Hematopoietic multipotent progenitor cell treated with erythropoietin and hydrocortisone succinate and interleukin-3 and kit ligand, for 6 days (in vitro differentiated cells): ENCODE results near the gene FAM221A.
"Not testable (repeated sequence)": the region's sequence is repeated elsewhere in the genome, so short reads cannot be mapped to it uniquely, and the experiment has no call there.

ENCODE experiments used
- DNase-seq: peaks from one replicate; pipeline ENCODE4 v3.0.0-alpha.2; 2015

FAM221A gene, protein sequence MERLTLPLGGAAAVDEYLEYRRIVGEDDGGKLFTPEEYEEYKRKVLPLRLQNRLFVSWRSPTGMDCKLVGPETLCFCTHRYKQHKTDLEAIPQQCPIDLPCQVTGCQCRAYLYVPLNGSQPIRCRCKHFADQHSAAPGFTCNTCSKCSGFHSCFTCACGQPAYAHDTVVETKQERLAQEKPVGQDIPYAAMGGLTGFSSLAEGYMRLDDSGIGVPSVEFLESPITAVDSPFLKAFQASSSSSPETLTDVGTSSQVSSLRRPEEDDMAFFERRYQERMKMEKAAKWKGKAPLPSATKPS

DNA sequence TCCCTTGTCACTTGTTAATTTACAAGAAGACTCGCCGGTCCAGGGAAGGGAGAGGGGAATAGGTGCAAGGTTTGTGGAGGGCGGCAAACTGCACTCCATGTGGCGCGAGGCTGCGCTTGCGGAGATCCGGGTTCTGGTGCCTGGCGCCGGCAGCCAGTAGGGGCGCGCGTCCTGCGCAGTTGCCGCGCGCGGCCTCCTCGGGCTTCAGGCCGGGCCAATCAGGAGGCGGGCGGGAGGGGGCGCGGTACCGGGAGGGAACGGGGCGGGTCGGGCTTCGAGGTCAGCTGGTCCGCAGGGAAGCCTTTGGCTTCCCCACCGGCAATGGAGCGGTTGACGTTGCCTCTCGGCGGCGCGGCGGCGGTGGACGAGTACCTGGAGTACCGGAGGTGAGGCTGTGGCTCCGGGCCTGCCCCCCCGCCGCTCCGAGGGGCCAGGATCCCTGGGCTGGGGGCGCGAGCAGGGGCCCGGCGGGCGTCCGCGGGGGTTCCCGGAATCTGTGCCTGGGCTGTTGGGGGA, at the start of gene FAM221A:
Gene FAM221A, plus strand, starts transcription at position 302 of the 516 bp plus-strand sequence. Its CDS starts 20 bp downstream, at position 322.
- DNase-seq, result peak; percentile 86

DNA sequence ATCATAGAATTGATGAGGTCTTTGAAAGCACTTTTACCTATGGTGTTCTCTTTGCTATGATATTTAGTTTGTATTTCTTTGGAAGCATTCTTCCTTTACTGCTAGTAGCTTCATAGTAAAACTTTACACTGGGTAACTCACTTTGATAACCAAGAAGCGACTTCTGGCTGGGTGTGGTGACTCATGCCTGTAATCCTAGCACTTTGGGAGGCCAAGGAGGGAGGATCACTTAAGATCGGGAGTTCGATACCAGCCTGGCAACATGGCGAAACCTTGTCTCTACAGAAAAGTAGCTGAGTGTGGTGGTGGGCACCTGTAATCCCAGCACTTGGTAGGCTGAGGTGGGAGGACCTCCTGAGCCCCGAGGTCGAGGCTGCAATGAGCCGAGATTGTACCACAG, 46.6 kb upstream of the FAM221A start:
- no peak for DNase-seq

DNA sequence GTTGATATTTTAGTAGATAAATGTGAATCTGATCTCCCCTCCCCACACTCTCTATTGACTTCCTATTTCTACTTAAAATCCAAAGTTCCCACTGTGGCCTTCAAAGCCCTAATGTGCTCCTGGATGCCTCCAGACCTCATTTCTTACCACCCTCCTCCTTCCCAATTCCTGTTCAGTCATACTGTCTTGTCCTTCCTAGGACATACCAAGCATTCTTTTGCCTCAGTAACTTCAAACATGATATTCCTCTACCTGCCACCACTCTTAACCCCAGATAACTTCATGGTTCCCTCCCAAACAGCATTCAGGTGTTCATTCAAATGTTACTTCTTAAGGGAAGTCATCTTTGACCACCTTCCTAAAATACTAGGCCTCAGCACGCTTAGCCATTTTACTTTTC, 34.2 kb upstream of the FAM221A start:
- no peak for DNase-seq

DNA sequence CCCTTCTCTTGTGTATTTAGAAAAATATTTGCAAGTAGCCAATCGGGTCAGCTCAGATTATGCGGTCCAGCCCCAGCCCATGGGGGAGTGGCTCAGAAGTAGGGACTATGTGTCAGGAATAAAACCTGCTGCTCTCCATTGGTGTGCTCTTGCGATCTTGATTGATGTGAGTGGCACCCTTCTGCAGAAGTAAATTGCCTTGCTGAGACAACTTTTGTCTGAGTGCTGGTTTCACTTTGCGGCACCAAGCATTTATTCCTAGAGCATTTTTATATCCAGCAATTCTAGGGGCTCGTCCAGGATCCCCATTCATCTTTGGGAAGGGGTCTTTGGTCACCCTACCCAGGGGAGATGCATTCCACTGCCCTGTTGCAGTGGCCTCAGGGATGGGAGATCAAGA, 26.1 kb upstream of the FAM221A start:
- DNase-seq, result no peak

DNA sequence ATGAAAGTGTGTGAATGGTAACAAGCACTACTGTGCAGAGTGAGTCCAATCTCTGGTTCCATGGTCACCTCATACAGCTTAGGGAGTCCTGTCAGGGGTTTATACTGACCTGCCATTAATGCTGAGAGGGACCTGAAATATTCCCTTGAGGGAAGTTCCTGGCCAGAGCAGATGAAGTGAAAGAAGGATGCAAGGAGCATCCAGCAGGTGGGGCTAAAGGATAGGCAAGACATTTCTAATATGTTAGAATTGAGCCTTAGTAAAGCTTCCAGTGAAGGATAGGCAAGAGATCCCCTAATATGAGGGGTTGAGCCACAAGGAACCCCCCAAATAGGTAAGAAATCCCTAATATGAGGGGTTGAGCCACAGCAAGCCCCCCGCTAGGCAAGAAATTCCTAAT, 25.5 kb upstream of the FAM221A start:
- peak; percentile 65 for DNase-seq

GRCh38 chr7:23655433-23655832, 24.6 kb upstream of the FAM221A start:
- DNase-seq, result no peak

DNA sequence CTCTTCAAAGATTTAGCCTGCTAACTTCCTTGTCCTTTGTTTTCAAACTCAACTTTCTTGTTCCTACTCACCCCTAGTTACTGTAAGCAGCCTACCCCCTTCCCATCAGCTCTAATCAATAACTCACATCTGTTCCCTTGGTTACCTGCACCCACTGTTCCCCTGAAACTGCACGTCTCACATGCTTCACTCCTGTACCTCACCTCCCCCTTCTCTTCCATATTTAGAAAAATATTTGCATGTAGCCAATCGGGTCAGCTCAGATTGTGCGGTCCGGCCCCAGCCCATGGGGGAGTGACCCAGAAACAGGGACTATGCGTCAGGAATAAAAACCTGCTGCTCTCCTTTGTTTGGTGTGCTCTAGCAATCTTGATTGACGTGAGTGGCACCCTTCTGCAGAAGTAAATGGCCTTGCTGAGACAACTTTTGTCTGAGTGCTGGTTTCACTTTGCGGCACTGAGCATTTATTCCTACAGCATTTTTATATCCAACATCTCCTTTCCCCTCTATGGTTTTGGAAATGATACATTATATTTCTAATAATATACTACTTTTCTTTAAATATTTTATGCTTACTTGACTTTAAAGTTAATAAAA, 21.1 kb upstream of the FAM221A start:
- DNase-seq, result no peak

GRCh38 chr7:23661385-23661784, 18.6 kb upstream of the FAM221A start:
- DNase-seq, result no peak

DNA sequence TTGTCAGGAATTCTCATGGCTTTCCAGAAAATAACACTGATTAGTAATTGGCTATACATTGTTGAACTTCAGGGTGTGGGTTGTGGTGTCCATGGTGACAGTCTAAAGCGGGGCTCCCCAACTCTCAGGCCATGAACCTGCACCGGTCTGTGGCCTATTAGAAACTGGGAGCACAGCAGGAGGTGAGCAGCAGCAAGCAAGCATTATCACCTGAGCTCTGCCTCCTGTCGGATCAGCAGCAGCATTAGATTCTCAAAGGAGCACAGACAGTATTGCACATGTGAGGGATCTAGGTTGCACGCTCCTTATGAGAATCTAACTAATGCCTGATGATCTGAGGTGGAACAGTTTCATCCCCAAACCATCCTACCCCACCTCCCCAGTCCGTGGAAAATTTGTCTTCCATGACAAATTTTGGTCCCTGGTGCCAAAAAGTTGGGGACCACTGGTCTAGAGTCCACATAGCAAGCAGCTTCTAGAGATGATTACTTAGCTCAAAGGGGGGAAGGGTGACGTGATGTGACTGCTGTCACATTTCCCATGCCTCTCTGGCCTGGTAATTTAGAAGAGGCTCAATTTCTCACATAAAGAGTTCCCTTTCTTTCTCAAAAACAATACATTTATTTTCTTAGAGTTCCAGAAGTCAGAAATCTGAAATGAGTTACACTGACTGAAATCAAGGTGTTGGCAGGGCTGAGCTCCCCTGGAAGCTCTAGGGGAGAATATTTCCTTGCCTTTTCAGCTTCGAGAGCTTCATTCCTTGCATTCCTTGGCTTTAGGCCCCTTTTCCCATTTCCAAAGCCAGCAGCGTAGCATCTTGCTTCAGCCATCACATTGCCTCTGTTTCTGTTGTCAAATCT, 17.6 kb upstream of the FAM221A start:
- no peak for DNase-seq

GRCh38 chr7:23662984-23663313, 17.1 kb upstream of the FAM221A start:
- DNase-seq, result no peak

GRCh38 chr7:23664122-23664521, 15.9 kb upstream of the FAM221A start:
- no peak for DNase-seq

DNA sequence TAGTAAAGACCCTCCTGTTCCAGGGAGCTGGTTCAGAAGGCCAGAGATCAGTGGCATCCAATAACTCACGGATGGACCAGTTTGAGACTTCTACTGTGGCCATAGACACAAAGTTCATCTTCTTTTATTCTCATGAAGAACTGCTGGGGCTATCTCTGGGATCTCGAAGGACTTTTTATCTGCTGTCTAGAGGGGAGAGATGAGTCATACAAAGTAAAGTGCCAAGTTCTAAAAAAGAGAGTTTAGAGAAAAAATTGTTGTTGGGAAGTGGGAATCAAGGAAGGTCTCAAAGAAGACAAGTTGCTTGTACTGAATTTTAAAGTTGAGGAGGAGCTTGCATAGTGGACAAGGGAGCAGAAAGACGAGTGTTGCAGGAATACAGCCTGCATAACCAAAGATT, 8.0 kb upstream of the FAM221A start:
- DNase-seq, result no peak

DNA sequence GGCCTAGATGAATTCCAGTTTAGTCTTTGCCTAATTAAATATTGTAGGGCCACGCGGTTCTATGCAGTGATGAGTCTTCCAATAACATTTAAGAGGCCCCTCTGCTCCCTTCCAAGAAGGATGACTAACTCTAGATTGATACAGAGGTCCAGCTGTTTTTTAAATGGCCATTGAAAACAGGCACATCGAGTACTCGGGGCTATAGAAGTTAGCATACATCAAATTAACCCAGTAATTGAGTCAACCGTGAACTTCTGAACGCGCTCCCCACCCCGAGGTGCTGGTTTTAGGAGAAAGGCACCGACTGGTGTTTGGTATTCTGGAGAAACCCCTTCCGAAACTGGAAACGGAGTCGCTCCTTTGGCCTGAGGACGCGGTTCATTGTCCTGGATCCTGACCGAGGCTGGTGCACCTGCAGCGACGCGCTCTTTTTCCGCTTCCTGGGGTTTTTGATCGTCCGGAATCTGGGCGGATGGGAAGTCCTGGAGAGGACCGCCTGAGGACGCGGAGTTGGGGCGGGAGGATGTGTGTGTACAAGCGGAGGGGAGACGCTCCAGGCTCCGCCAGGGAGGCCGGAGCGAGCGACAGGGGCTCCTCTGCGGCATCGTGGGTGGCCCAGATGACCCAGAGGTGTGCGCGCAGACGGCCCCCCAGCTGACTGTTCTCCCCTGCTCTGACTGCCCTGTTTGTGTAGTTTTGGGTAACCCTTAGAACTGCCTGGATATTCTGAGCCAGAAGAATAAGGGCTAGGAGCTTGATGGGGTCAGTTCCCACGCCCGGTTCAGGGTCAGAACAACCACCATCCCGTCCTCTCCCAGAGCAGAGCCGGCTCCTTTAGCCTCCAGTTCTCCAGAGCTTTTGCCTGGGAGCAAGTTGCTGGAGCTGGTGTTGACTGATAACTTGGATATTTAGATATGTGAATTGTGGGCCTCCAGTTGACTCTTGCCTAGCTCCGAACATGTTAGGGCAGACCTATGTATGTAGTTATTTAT, 711 bp downstream of the FAM221A start:
- peak; percentile 73 for DNase-seq

DNA sequence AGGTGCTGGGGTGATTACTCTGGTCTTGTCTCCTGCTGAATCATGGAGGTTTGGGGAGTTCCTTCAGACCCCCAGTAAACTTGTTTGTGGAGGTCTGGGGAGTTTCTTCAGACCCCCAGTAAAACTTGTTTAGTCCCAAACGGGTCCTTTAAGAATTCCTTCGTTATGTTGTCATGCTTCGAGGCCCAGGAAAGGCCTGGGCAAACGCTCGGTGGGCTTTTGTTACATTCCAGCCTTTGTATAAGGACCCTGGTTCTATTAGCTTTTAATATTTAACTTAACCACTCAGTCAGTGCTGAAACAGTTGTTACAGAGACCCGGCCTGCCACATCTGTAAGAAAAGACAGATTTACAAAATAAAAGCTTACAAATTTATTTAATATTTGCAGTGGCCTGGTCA, 4.0 kb downstream of the FAM221A start:
- not testable (repeated sequence) for DNase-seq

DNA sequence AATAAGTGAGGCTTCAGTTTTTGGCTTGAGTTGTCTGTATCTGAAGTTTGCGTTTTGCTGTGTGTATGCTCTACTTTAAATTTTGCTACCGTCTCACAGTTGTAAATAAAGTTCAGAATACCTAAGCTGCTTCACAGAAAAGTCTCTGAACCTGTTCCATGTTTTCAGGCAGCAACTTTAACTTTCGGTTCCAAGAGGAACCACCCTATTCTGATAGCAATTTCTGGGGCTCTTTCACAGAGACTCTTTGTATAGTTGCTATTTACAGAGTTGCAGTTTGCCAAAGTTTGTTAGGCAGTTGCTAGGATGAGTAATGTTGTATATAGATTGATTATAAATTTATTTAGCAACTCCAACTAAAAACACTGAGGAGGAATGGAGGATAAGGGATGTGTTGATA, 5.7 kb downstream of the FAM221A start:
- no peak for DNase-seq

- DNase-seq, result no peak
Observed at GRCh38 chr7:23687011-23687410, 7.0 kb downstream of the FAM221A start.

GRCh38 chr7:23689165-23689564, 9.2 kb downstream of the FAM221A start:
- no peak for DNase-seq

DNA sequence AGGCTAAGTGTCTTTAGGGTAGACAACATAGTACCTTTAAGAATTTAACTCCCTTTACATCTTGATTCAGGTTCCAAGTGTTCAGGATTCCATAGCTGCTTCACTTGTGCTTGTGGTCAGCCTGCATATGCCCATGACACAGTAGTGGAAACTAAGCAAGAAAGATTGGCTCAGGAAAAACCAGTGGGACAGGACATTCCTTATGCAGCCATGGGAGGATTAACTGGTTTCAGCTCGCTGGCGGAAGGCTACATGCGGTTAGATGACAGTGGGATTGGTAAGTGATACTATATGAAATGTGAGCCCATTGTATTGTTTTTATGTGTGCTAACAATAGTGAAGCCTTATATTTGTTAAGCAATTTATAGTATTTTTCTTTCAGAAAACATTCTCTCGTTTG, 11.3 kb downstream of the FAM221A start:
- DNase-seq, result no peak

DNA sequence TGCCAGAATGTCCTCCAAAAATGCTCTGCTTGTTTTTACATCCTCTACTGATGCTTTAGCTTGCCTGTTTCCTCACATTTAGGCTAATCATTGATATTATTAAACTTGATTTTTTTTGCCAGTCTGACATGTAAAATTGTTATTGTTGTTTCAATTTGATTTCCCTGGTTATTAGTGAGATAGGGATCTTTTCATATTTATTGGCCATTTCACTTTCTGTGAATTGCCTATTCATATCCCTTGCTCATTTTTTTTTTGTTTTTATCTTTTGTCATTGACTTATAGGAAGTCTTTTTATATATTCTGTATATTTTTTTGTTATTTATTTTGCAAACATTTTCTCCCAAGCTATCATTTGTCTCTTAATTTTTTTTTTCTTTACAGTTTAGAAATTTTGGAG, 13.2 kb downstream of the FAM221A start:
- no peak for DNase-seq

DNA sequence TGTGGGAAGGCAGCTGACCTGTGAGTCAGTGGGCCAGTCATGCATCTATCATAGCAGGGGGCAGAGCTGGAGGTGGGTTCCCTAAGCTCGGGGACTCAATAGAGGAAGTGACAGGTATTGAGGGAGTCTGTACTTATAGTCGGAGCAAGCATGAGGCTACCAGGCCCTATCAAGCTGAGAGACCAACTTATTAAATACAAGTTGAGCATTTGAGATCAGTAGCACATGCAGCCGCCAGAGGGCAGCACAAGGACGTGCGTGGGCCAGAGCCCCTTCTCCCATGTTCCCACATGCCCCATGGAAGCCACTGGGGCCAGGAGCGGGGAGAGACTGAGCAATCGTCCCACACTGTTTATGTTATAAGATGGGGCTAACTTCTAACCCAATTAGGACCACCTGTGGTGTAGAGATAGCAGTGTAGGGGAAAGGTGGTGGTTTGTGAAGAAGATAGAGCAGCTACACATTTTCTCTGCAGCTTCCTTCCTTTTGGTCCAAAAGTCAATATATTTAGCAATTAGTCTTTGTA, 17.0 kb downstream of the FAM221A start:
- peak; percentile 79 for DNase-seq

GRCh38 chr7:23698822-23699221, 18.8 kb downstream of the FAM221A start:
- no peak for DNase-seq

DNA sequence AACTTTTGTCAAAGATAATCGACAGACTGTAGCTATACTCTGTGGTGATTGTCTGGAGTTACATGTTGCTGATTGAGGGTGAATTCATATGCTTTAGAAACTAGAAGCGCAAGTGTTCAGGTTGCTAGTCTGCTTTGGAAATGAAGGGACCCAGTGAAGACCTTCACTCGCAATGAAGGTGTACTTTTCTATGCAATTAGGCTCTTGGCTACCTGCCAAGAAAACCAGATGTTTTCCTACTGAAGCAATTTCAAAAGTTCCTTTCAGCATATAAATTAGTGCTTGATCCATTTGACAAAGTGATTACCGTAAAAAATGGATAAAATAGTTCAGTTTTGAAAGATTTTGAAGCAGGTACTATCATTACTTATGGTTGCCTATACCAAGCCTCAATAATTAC, 20.0 kb downstream of the FAM221A start:
- DNase-seq, result no peak
